GM12864 (cell line): ENCODE measurements around the gene ASB13.

Source experiments
- DNase-seq: peaks from one replicate; pipeline ENCODE4 v3.0.0-alpha.2; 2011; ENCODE audit warnings: low read depth
- H3K4me3 ChIP-seq: 2 replicates; pipeline ENCODE4 v1.5.1; 2011; ENCODE audit warnings: mild to moderate bottlenecking, low read depth, low read length, control low read depth
- TF ChIP-seq, protein P1 (sequence below): IDR thresholded peaks from 2 replicates; pipeline ENCODE4 v1.5.1; 2011; ENCODE audit warnings: low read depth, mild to moderate bottlenecking, moderate library complexity, low read length, control low read depth, inconsistent platforms; ENCODE audit errors: missing control alignments

ASB13 gene

DNA sequence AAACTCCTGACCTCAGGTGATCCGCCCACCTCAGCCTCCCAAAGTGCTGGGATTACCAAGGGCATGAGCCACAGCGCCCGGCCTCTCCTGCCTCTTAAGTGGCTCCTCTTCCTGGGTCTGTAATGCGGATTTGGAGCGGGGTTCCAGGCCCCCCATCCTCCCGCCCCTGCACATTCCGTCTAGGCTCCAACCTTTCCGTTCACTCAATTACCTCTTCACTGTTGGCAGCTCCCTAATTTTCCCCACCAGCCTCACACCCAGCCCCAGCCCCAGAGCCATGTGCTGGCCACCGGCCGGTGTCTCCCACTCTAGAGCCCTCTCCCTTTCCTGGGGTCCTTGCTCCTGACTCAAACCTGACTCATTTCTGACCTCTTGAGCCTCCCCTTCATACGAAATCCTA lies 16.6 kb downstream of the ASB13 start:
- TF ChIP-seq, protein P1, sequence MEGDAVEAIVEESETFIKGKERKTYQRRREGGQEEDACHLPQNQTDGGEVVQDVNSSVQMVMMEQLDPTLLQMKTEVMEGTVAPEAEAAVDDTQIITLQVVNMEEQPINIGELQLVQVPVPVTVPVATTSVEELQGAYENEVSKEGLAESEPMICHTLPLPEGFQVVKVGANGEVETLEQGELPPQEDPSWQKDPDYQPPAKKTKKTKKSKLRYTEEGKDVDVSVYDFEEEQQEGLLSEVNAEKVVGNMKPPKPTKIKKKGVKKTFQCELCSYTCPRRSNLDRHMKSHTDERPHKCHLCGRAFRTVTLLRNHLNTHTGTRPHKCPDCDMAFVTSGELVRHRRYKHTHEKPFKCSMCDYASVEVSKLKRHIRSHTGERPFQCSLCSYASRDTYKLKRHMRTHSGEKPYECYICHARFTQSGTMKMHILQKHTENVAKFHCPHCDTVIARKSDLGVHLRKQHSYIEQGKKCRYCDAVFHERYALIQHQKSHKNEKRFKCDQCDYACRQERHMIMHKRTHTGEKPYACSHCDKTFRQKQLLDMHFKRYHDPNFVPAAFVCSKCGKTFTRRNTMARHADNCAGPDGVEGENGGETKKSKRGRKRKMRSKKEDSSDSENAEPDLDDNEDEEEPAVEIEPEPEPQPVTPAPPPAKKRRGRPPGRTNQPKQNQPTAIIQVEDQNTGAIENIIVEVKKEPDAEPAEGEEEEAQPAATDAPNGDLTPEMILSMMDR, result no peak
- no peak overlapping the region for H3K4me3 ChIP-seq
- no peak for DNase-seq

DNA sequence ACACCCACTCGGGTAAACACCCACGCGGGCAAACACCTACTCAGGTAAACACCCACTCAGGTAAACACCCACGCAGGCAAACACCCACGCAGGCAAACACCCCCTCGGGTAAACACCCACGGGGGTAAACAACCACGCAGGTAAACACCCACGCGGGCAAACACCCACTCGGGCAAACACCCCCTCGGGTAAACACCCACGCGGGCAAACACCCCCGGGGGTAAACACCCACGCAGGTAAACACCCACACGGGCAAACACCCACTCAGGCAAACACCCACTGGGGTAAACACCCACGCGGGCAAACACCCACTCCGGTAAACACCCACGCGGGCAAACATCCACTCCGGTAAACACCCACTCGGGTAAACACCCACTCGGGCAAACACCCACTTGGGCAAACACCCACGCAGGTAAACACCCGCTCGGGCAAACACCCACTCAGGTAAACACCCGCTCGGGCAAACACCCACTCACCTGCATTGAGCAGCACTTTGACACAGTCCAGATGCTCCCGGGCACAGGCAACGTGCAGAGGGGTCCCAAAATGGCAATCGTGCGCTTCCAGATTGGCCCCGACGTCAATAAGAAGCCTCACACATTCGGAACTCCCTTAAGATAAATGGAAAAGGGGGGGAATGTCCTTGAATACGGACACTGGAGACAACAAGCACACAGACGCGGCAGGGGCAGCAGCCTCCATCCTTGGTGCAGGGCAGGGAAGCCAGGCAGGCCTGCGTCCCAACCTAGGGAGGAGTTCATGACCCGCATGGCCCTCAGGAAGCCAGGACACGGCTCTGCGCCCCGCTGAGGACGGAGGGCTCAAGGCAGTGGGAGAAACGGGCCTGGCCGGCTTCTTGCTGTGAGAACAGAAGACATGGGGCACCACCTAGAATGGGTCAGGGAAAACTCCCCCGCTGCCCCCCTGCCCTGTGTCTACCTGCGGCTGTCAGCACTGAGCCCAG lies 17.6 kb downstream of the ASB13 start:
- no peak overlapping the region for H3K4me3 ChIP-seq
- TF ChIP-seq, protein P1, result no peak
- DNase-seq, result no peak

DNA sequence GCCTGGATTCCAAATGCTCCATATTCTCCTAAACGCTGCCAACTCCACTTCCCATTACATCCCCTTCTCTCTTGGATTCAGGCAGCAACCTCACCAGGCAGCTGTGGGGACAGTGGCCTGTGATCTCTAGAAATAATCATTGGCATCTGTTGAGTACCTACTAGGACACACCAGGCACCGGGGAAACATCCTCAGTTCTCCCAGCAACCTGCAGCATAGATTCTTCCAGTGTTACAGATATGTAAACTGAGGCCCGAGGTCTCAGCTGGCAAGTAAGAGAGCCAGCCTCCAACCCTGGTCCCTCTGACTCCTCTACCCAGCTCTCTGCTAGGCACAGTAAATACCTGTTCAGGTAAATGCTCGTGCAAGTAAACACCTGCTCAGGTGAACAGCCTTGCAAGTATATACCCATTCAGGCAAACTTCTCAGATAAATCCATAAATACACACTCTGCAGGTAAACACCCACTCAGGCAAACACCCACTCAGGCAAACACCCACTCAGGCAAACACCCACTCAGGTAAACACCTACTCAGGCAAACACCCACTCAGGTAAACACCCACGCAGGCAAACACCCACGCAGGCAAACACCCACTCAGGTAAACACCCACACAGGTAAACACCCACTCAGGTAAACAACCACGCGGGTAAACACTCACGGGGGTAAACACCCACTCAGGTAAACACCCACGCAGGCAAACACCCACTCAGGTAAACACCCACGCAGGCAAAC lies 18.7 kb downstream of the ASB13 start:
- DNase-seq, result no peak
- TF ChIP-seq, protein P1, result no peak
- H3K4me3 ChIP-seq, result no peak overlapping the region

DNA sequence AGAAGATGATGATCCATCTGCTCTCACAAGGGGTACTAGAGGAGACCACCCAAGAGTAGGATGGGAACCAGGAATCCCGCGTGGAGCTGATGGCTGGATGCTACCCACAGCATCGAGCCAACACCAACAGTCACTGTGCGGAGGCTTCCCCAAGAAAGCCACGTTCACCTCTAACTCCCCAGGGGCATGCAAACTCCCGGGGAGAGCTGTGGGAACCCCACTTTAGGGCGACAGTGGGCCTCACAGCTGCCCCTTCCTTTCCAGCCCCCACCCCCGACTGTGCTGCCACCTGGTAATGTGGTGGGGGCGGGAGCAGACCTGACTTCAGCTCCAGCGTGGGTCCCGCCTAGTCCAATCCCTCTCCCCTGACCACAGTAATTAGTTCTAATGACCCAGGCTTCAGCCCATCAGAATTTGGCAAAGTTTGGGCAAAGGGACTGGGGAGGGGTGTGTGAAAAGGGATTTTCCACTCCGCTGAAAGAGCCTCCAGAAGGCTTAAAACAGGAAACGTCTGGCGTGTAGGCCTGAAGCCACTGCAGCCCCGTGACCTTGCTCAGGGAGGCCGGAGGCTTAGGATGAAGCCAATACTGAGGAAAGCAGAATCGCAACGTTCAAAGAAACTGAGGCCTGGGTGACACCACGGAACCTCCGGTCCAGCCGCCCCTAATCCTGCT lies 20.3 kb downstream of the ASB13 start:
- no peak for DNase-seq
- TF ChIP-seq, protein P1, result no peak
- H3K4me3 ChIP-seq, result no peak overlapping the region

DNA sequence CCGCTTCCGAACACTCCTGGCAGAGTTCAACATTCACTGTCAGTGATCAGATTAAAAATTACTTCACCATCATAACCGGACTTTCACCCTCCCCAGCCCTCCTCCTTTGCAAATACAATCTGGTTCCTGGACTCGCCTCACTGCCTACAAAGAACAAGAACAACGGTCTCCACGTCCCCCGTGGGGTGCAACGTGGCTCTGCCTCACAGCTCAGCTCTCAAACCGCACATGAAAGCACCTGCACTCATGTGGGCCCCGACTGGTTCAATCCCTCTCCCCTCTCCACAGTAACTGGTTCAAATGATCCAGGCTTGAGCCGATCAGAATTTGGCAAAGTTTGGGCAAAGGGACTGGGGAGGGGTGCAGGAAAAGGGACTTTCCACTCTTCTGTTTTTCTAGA lies 21.0 kb downstream of the ASB13 start:
- TF ChIP-seq, protein P1, result no peak
- no peak for DNase-seq
- no peak overlapping the region for H3K4me3 ChIP-seq

DNA sequence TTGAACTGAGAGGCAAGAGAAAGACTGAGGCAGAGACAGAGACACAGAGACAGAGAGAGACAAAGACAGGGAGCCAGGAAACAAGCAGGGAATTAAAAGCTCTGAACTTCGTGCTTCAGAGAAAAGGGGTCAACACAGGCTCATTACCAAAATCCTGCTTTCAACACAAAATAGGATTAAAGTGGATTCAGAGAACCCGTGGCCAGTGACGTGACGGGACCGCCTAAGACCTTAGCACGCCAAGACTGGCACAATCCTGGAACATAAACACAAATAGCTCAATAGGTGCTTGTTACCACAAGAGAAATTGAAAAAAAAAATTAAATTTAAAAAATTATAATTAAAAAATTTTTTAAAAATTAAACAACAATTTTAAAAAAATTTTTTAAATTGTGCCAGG lies 21.5 kb downstream of the ASB13 start:
- TF ChIP-seq, protein P1, result no peak

More for the DNA sequence above, 21.5 kb downstream of the ASB13 start:
- DNase-seq, result no peak
- no peak overlapping the region for H3K4me3 ChIP-seq
